PFSK-1 (cell line): ENCODE measurements around the gene MYRF.

ENCODE experiments used
- FOXP2 ChIP-seq: optimal IDR thresholded peaks from 2 replicates; pipeline ENCODE3; 2011; ENCODE audit warnings: borderline replicate concordance, control low read depth, inconsistent platforms; ENCODE audit not compliant: insufficient read depth; ENCODE audit errors: extremely low read length, extremely low read depth
- POLR2AphosphoS5 ChIP-seq: IDR thresholded peaks from 2 replicates; pipeline ENCODE4 v1.6.1; 2012; ENCODE audit warnings: low read depth, mild to moderate bottlenecking, control low read depth, low read length, moderate library complexity
- SIN3A ChIP-seq: IDR thresholded peaks from 2 replicates; pipeline ENCODE4 v1.6.1; 2012; ENCODE audit warnings: mild to moderate bottlenecking, low read length, moderate library complexity, borderline replicate concordance; ENCODE audit not compliant: insufficient read depth
- TF ChIP-seq, protein P1 (sequence below), 2 experiments: IDR thresholded peaks; 2 replicates each; pipeline versions ENCODE4 v1.6.1 to v1.8.0; 2011 to 2012; ENCODE audit warnings: low read depth in 2 of 2, low read length in 2 of 2, control low read depth in 1 of 2, inconsistent platforms in 1 of 2, mild to moderate bottlenecking in 1 of 2, moderate library complexity in 1 of 2; ENCODE audit not compliant: insufficient read depth in 1 of 2

DNA sequence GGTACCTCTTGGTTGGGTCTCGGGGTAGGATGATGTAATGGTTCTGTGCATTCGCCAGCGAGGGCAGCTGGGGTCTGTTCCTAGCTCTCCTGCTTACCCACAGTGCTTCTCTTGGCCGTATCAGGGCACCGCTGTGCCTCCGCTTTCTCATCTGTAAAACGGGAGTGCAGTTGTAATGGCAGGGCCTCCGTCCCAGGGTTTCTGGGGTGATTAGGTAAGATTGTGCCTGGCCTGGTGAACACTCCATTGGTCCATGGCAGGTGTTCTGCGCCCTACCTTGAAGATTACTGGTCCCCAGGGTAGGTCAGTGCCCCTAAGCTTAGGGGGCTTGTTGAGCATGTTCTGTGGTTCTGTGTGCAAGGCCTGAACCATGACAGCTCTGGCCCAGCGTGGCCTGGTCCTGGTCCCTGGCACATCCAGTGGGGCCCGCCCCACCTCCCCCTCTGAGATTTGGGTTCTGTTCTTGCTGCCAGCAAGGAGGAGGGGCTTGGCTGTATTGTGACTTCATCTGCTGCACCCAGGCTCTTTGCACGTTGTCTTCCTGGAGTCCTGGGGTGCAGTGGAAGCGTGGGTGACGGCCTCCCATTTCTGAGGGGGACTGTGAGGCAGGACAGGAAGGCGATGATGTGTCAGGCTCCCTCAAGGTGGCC, 4.9 kb downstream of the MYRF start:
- TF ChIP-seq, protein P1, sequence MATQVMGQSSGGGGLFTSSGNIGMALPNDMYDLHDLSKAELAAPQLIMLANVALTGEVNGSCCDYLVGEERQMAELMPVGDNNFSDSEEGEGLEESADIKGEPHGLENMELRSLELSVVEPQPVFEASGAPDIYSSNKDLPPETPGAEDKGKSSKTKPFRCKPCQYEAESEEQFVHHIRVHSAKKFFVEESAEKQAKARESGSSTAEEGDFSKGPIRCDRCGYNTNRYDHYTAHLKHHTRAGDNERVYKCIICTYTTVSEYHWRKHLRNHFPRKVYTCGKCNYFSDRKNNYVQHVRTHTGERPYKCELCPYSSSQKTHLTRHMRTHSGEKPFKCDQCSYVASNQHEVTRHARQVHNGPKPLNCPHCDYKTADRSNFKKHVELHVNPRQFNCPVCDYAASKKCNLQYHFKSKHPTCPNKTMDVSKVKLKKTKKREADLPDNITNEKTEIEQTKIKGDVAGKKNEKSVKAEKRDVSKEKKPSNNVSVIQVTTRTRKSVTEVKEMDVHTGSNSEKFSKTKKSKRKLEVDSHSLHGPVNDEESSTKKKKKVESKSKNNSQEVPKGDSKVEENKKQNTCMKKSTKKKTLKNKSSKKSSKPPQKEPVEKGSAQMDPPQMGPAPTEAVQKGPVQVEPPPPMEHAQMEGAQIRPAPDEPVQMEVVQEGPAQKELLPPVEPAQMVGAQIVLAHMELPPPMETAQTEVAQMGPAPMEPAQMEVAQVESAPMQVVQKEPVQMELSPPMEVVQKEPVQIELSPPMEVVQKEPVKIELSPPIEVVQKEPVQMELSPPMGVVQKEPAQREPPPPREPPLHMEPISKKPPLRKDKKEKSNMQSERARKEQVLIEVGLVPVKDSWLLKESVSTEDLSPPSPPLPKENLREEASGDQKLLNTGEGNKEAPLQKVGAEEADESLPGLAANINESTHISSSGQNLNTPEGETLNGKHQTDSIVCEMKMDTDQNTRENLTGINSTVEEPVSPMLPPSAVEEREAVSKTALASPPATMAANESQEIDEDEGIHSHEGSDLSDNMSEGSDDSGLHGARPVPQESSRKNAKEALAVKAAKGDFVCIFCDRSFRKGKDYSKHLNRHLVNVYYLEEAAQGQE (IDR thresholded peaks at IDR 0.05; ENCODE audit: insufficient read depth in 1 of 2, low read depth in 2 of 2, low read length in 2 of 2): no peak
- TF ChIP-seq SIN3A (no peak), FOXP2 (no peak), POLR2AphosphoS5 (no peak)
